NCI-H1048 (cell line): Measurements from ENCODE around the gene AHSP.
"Not testable (repeated sequence)": the region's sequence is repeated elsewhere in the genome, so short reads cannot be mapped to it uniquely, and the experiment has no call there.

Experiments used
- DNase-seq: peaks from one replicate; lab custom pipeline; 2025; lab: John Stamatoyannopoulos, UW

Gene AHSP

GRCh38 chr16:31531096-31531495 is 3.4 kb downstream of the AHSP start:
- no peak for DNase-seq

GRCh38 chr16:31532120-31532519 is 4.4 kb downstream of the AHSP start:
- DNase-seq = no peak

GRCh38 chr16:31532896-31533295 is 5.2 kb downstream of the AHSP start:
- no peak for DNase-seq

- no peak for DNase-seq
These were observed 8.0 kb downstream of the AHSP start for GRCh38 chr16:31535737-31536136.

GRCh38 chr16:31536804-31537361 is 9.2 kb downstream of the AHSP start:
- no peak for DNase-seq

GRCh38 chr16:31537362-31538242 is 9.9 kb downstream of the AHSP start:
- no peak for DNase-seq

GRCh38 chr16:31538243-31538598 is 10.5 kb downstream of the AHSP start:
- not testable (repeated sequence) for DNase-seq

GRCh38 chr16:31539762-31540161 is 12.1 kb downstream of the AHSP start:
- DNase-seq = not testable (repeated sequence)

- no peak for DNase-seq
These were observed 15.1 kb downstream of the AHSP start for GRCh38 chr16:31542763-31543162.

- DNase-seq = no peak
These were observed 33.9 kb downstream of the AHSP start for GRCh38 chr16:31561426-31562233.

GRCh38 chr16:31568577-31569359 is 41.1 kb downstream of the AHSP start:
- no peak for DNase-seq

- no peak for DNase-seq
These were observed 41.6 kb downstream of the AHSP start for GRCh38 chr16:31569360-31569717.

- DNase-seq = no peak
These were observed 45.1 kb downstream of the AHSP start for GRCh38 chr16:31572821-31573220.

GRCh38 chr16:31574159-31574558 is 46.5 kb downstream of the AHSP start:
- DNase-seq = not testable (repeated sequence)

GRCh38 chr16:31577411-31577810 is 49.7 kb downstream of the AHSP start:
- no peak for DNase-seq
